Activated T-cell treated with anti-CD3 and anti-CD28 coated beads, Interleukin-2, amount 50 U/mL, for 72 hours (primary cell): ENCODE results near the gene MAL. TPM values are rescaled to one million over a fixed set of nuclear protein-coding genes. Genes with fewer than 3 reads are reported as not detected.

ENCODE experiments used
- ATAC-seq, 2 donors: fragments of 150-1000 bp; cut with Tn5 transposase; replicated peaks in 1 of 2; 2 replicates each; pipeline ENCODE4 v1.10.0; 2021; ENCODE audit warnings: moderate library complexity in 2 of 2, mild to moderate bottlenecking in 1 of 2
- DNase-seq, 2 donors: peaks; one replicate each; pipeline ENCODE4 v3.0.0; 2021 to 2022; ENCODE audit warnings: mixed read lengths in 1 of 2
- H3K27ac Mint-ChIP-seq: one replicate; pipeline ENCODE4 v1.8.0; 2022; ENCODE audit warnings: mild to moderate bottlenecking, moderate library complexity, mixed read lengths
- H3K27me3 Mint-ChIP-seq: one replicate; pipeline ENCODE4 v1.8.0; 2022; ENCODE audit warnings: low read depth, mixed read lengths
- H3K36me3 Mint-ChIP-seq, 2 donors: one replicate each; pipeline ENCODE4 v1.8.0; 2022; ENCODE audit warnings: mixed read lengths in 2 of 2, mild to moderate bottlenecking in 1 of 2; ENCODE audit not compliant: insufficient read depth in 2 of 2
- H3K4me1 Mint-ChIP-seq: one replicate; pipeline ENCODE4 v1.8.0; 2022; ENCODE audit warnings: low read depth, mixed read lengths
- H3K4me3 Mint-ChIP-seq, 2 donors: one replicate each; pipeline ENCODE4 v1.8.0; 2022; ENCODE audit warnings: mild to moderate bottlenecking in 2 of 2, mixed read lengths in 2 of 2, moderate library complexity in 2 of 2
- H3K9me3 Mint-ChIP-seq, 2 donors: one replicate each; pipeline ENCODE4 v1.8.0; 2022; ENCODE audit warnings: mixed read lengths in 2 of 2
- total RNA-seq, 2 donors: library from RNA; stranded (reverse); gene quantifications; one replicate each; pipeline ENCODE4 v1.2.3, GENCODE V29; 2022

The MAL gene
- total RNA-seq, 2 donors from 2014 or later: 92.6 to 93.8 TPM

DNA sequence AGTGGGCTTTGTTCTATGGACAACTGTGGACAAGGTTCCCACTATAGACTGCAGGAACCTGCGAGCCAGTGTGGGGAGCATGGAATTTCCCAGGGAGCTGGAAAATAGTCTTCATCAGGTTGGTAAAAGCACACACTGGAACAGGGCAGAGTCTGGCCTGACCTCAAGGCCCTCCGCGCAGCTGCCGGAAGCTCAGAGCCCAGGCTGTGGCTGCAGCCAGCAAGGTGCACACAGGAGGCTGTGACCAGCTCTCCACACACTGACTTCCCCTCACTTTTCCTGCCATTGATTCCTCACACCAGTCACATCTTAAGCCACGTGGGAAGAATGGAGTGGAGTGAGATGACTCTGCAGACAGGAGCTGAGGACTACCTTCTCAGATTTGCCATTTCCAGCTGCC, 19.1 kb downstream of the MAL start:
- ATAC-seq: no peak
- Mint-ChIP-seq H3K27me3 (no peaks in the 10 kb centered on the region), H3K36me3 (peaks cover 1 to 2% of the 10 kb centered on the region in 2 donors), H3K9me3 (no peaks in the 10 kb centered on the region), H3K4me1 (peaks cover 70% of the 10 kb centered on the region), H3K27ac (no peak overlapping the region), H3K4me3 (no peak overlapping the region)
- no peak for DNase-seq

DNA sequence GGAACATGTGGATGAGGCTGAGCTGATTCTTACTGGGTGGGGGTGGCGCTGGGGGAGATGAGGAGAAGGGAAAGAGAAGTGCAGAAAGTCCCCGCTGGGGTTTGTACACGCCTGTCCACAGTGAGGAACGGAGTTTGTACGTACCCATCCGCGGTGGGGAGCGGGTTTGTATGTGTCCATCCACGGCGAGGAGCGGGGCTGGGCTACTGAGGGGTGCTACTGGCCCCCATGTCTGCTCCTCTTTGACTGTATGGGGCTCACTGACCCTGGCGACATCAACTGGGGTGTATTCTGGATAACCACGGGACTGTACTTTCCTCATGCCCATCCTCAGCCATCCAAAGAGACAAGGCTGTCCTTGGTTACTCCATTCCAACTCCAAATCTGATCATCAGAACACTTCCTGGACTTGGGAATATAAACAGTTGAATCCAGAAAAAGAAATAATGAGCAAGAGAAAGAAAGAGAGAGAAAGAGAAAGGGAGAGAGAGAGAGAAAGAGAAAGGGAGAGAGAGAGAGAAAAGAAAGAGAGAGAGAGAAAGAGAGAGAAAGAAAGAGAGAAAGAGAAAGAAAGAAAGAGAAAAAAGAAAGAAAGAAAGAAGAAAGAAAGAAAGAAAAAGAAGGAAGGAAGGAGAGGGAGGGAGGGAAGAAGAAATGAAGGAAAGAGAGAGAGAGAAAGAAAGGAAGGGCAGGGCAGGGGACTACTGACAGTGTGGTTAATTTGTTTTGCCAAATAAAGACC, 21.0 kb downstream of the MAL start:
- peaks cover 0 to 6% of the 10 kb centered on the region in 2 donors for H3K36me3 Mint-ChIP-seq
- H3K9me3 Mint-ChIP-seq: no peaks in the 10 kb centered on the region
- no peak for DNase-seq
- peak overlapping the region; percentile 87 for H3K27ac Mint-ChIP-seq
- H3K4me1 Mint-ChIP-seq: peaks cover 72% of the 10 kb centered on the region
- peak overlapping the region in 1 of 2 donors; percentile 8 for H3K4me3 Mint-ChIP-seq
- ATAC-seq: no peak
- no peaks in the 10 kb centered on the region for H3K27me3 Mint-ChIP-seq

DNA sequence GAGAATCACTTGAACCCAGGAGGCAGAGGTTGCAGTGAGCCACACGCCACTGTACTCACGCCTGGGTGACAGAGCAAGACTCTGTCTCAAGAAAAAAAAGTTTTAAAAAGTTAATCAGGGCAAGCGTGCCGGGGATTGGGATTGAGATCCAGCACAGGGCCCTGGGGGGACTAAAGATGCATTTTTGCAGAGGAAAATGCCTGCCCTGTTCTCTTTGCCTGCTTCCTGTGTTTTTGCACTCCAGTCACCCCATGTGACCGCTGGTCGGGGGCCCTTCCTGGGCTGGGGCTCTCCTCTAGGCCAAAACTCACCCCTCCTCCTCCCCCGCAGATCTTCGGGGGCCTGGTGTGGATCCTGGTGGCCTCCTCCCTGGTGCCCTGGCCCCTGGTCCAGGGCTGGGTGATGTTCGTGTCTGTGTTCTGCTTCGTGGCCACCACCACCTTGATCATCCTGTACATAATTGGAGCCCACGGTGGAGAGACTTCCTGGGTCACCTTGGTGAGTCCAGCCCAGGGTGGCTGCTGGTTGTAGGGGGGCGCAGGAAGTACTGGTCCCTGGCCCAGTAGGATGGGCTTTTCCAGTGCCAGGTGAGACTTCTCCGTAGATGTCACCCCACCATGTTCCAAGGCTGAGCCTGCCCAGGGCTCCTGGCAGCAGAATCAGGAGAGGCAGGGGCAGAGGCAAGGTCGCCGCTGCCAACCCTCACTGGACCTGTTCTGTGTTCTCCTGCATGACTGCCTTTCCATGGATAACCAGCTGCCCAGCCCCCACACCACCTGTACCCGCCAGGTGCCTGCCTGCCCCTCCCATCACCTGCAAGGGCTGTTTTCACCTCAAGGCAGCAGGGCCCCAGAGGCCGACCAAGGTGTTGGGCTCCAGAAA, 22.4 kb downstream of the MAL start:
- Mint-ChIP-seq H3K27ac (no peak overlapping the region), H3K4me1 (peaks cover 75% of the 10 kb centered on the region), H3K9me3 (no peaks in the 10 kb centered on the region), H3K36me3 (peaks cover 0 to 6% of the 10 kb centered on the region in 2 donors), H3K27me3 (no peaks in the 10 kb centered on the region), H3K4me3 (no peak overlapping the region)
- no peak for DNase-seq
- no peak for ATAC-seq

DNA sequence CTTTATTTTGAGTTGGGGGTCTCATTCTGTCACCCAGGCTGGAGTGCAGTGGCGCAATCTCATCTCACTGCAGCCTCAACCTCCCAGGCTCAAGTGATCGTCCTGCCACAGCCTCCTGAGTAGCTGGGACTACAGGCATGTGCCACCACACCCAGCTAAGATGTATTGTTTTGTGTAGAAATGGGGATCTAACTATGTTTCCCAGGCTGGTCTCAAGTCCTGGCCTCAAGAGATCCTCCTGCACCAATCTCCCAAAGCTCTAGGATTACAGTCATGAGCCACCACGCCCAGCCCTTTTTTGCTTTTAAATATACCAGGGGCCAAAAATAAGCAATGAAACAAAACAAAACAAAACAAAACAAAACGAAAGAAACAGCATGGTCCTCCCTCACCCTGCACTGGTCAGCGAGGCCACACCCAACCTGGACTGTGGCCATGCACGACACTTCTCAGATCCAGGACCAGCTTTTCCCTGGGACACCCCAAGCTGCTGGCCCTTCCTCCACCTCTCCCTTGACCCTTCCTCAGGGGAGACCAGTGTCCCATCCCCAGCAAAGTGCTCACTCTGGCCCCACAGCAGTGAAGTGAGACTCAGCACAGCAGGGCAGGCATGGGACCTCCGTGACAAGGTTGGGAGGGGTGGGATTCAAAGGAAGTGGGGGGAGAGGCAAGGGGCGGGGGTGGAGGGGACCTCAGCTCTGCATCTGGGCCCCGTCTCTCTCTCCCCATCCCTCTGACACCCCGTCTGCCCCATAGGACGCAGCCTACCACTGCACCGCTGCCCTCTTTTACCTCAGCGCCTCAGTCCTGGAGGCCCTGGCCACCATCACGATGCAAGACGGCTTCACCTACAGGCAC, 23.5 kb downstream of the MAL start:
- Mint-ChIP-seq H3K4me1 (peaks cover 75% of the 10 kb centered on the region), H3K36me3 (peaks cover 2 to 9% of the 10 kb centered on the region in 2 donors), H3K9me3 (no peaks in the 10 kb centered on the region), H3K27ac (peak overlapping the region; percentile 43), H3K4me3 (no peak overlapping the region), H3K27me3 (no peaks in the 10 kb centered on the region)
- no peak for ATAC-seq
- no peak for DNase-seq

DNA sequence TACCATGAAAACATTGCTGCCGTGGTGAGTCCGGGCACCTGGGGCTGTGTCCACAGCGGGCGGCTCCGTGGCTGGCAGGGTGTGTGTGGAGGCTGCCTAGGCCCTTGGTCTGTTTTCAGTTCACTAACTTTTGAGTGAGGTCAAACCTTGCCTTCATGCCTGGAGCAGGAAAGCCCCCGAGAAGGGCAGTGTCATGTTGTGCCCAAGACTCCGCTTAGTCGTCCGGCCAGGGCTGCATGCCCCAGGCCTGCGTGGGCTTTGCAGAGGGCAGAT, 24.1 kb downstream of the MAL start:
- peaks cover 75% of the 10 kb centered on the region for H3K4me1 Mint-ChIP-seq
- DNase-seq (no peak), ATAC-seq (no peak)
- H3K4me3 Mint-ChIP-seq: no peak overlapping the region
- no peaks in the 10 kb centered on the region for H3K27me3 Mint-ChIP-seq
- no peak overlapping the region for H3K27ac Mint-ChIP-seq
- peaks cover 2 to 9% of the 10 kb centered on the region in 2 donors for H3K36me3 Mint-ChIP-seq
- no peaks in the 10 kb centered on the region for H3K9me3 Mint-ChIP-seq

DNA sequence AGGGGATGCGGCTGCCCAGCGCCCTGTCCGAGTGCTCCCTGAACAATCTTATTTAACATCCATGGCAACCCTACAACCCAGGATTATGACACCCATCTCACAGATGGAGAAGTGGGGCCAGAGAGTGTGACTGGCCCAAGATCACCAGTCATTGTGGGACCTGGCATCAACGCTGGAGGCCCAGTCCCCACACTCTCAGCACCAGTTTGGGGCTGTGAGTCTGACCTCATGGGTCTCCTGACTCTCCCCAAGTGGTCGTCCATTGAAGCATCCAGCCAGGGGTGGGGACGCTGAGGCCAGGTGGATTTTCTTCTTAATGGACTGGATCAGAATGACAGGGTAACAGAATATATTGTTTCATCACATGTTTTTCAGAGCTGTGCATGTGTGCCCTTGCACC, 24.5 kb downstream of the MAL start:
- Mint-ChIP-seq H3K9me3 (no peaks in the 10 kb centered on the region), H3K4me3 (peak overlapping the region; percentile 6 to 44), H3K27me3 (no peaks in the 10 kb centered on the region), H3K27ac (no peak overlapping the region), H3K4me1 (peaks cover 77% of the 10 kb centered on the region), H3K36me3 (peaks cover 2 to 9% of the 10 kb centered on the region in 2 donors)
- DNase-seq (no peak), ATAC-seq (no peak)

DNA sequence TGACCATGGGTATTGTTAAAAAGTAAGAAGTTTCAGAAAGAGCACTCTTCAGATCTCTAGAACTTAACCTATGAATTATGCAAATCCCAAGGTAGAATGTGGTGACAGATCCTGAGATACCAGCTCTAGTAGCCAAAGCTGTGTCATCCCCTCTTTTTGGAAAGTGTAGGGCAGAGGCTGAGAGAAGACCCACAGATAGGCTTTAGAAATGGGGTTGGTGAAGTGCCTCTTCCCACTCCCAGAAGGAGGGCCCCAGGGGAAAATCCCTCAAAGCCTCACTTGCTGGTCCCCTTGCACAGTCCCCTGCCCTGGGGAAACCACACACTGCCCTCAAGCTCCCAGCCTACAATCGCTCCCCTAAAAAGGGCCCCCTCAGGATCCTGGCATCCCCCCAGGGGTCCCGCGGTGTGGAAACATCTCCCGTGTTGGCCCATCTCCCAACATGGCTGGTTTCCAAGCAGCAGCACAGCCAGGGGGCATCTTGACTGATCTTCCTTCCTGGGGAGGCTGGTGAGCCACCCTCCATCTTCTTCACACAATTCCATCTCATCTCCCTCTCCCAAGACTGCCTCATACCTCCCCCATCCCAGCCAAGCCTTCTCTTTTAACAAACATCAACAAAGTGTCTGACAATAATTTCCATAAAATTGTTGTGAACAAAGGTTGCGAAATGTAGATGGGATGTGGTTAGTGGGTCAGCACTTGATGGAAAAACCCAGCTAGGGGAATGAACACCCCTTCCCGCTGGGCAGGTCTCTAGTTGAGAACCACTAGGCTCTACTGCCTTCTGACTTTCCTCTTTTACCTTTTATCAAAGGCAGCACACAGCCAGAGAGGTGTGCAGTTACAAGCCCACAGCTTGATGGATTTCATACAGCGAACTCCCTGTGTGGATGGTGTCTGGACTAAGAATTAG, 25.1 kb downstream of the MAL start:
- ATAC-seq (peak; percentile 44 to 60), DNase-seq (no peak)
- Mint-ChIP-seq H3K27me3 (no peaks in the 10 kb centered on the region), H3K36me3 (peaks cover 2 to 9% of the 10 kb centered on the region in 2 donors), H3K4me1 (peaks cover 78% of the 10 kb centered on the region), H3K27ac (peak overlapping the region; percentile 34), H3K9me3 (no peaks in the 10 kb centered on the region), H3K4me3 (peak overlapping the region; percentile 44)

DNA sequence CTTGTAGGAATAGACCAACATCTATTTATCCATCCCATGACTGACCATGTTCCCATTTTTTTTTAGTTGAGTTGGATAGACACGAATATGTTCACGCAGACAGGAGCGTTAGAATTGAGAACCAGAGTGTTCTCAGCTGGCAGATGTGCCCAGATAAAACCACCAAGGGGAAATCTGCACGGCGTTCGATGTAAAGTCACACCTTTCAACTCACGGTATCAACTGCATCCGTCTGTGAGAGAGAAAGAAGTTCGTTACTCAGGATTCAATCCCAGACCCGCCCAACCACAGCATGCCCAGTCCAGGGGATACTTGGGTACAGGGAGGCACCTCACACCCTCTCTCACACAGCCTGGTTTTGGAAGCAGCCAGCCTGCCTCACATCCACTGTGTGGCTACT, 26.1 kb downstream of the MAL start:
- H3K27me3 Mint-ChIP-seq: no peaks in the 10 kb centered on the region
- peaks cover 85% of the 10 kb centered on the region for H3K4me1 Mint-ChIP-seq
- peak overlapping the region; percentile 22 for H3K27ac Mint-ChIP-seq
- no peak for DNase-seq
- ATAC-seq: peak in 1 of 2 donors; percentile 31
- H3K36me3 Mint-ChIP-seq: peaks cover 2 to 8% of the 10 kb centered on the region in 2 donors
- H3K9me3 Mint-ChIP-seq: no peaks in the 10 kb centered on the region
- H3K4me3 Mint-ChIP-seq: peak overlapping the region in 1 of 2 donors; percentile 44

DNA sequence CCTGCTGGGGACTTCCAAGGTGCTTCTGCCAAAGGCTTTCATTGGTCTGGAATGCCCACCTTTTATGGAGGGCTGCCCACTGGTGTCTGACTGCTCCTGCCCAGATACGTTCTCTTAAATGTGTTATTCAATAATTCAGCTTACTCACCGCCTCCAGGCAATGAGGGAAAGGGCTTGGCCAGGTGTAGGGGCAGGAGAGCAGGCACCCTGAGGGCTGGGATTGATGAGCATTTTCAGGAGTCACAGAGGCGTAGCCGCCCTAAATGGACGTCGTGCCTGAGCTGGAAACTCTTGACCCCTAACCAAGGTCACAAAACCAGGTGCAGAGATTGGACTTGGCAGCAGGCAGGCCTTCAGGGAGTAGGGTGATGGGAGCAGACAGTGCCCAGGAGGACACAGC, 26.8 kb downstream of the MAL start:
- ATAC-seq (no peak), DNase-seq (no peak)
- H3K9me3 Mint-ChIP-seq: no peaks in the 10 kb centered on the region
- peak overlapping the region in 1 of 2 donors; percentile 24 for H3K4me3 Mint-ChIP-seq
- H3K27me3 Mint-ChIP-seq: no peaks in the 10 kb centered on the region
- H3K27ac Mint-ChIP-seq: no peak overlapping the region
- peaks cover 83% of the 10 kb centered on the region for H3K4me1 Mint-ChIP-seq
- peaks cover 2 to 8% of the 10 kb centered on the region in 2 donors for H3K36me3 Mint-ChIP-seq

DNA sequence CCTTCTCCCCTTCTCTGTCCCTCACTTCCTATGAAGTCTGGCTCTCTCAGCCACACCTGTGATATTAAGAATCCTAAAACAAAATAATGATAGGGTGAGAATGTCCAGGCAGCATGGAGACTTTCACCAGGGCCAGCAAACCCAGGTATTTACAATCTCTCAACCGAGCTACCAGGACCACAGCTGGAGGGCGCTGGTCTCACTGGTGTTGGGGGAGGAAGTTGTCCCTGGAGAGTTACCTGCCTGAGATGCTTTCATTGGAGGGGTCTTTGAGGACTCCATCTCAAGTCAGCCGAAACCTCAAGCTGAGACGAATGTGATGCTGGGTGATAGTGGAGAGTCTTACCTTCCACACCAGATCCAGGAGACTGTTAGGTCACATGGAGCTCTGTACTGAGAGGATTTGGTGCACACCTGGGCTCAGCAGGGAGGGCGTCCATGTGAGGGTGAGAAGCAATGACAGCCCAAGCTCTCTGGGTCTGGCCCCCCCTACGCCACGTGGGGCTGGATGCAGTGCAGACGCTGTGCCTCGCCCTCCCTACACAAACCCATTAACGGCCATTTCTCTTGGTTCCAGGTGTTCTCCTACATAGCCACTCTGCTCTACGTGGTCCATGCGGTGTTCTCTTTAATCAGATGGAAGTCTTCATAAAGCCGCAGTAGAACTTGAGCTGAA, 27.4 kb downstream of the MAL start:
- Mint-ChIP-seq H3K27ac (no peak overlapping the region), H3K9me3 (no peaks in the 10 kb centered on the region), H3K36me3 (peaks cover 2 to 8% of the 10 kb centered on the region in 2 donors), H3K4me3 (no peak overlapping the region), H3K4me1 (peaks cover 81% of the 10 kb centered on the region), H3K27me3 (no peaks in the 10 kb centered on the region)
- no peak for ATAC-seq
- DNase-seq: no peak

DNA sequence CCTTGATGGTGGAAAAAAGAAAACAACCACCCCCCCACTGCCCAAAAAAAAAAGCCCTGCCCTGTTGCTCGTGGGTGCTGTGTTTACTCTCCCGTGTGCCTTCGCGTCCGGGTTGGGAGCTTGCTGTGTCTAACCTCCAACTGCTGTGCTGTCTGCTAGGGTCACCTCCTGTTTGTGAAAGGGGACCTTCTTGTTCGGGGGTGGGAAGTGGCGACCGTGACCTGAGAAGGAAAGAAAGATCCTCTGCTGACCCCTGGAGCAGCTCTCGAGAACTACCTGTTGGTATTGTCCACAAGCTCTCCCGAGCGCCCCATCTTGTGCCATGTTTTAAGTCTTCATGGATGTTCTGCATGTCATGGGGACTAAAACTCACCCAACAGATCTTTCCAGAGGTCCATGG, 28.0 kb downstream of the MAL start:
- H3K36me3 Mint-ChIP-seq: peaks cover 2 to 8% of the 10 kb centered on the region in 2 donors
- peak; percentile 39 to 42 for DNase-seq
- peaks cover 83% of the 10 kb centered on the region for H3K4me1 Mint-ChIP-seq
- H3K27ac Mint-ChIP-seq: peak overlapping the region; percentile 26
- no peaks in the 10 kb centered on the region for H3K9me3 Mint-ChIP-seq
- peak overlapping the region; percentile 14 to 25 for H3K4me3 Mint-ChIP-seq
- peak in 1 of 2 donors; percentile 26 for ATAC-seq
- no peaks in the 10 kb centered on the region for H3K27me3 Mint-ChIP-seq

DNA sequence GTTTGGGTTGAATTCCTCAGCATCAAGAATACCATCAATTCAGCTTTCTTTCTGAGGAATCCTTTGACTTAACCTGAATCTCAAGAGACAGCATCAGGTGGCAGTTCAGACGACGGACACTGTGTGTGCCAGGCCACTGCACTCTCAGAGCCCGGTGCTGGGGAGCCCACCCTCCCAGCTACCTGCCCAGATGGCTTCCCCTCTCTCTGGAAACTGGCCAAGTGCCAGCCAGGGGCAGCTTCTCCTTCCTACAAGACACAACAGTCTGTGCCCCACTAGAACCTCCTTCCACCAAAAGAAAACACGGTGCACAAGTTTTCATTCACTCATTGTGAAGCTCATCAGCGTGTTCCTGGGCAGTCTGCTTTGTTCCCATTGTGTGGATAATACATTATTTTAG, 28.5 kb downstream of the MAL start:
- Mint-ChIP-seq H3K36me3 (peaks cover 2 to 8% of the 10 kb centered on the region in 2 donors), H3K4me1 (peaks cover 78% of the 10 kb centered on the region), H3K27me3 (no peaks in the 10 kb centered on the region), H3K27ac (no peak overlapping the region), H3K4me3 (no peak overlapping the region), H3K9me3 (no peaks in the 10 kb centered on the region)
- DNase-seq (no peak), ATAC-seq (no peak)
